Measurements from ENCODE around the gene TMEM38B.
"Not testable (repeated sequence)": the region's sequence is repeated elsewhere in the genome, so short reads cannot be mapped to it uniquely, and the experiment has no call there.

The TMEM38B gene

GRCh38 chr9:105681724-105682123, 12.6 kb upstream of the TMEM38B start:
- no peak for DNase-seq (ENCODE audit: low spot score)

- DNase-seq (ENCODE audit: low spot score): no peak
Observed at GRCh38 chr9:105683688-105684275, 10.6 kb upstream of the TMEM38B start.

GRCh38 chr9:105686936-105687335, 7.4 kb upstream of the TMEM38B start:
- DNase-seq (ENCODE audit: low spot score): no peak

- DNase-seq (ENCODE audit: low spot score): peak; percentile 44
Observed at GRCh38 chr9:105690742-105691141, 3.6 kb upstream of the TMEM38B start.

GRCh38 chr9:105693435-105694189, 729 bp upstream of the TMEM38B start:
- DNase-seq (ENCODE audit: low spot score): no peak

GRCh38 chr9:105694848-105695581, 674 bp downstream of the TMEM38B start:
- DNase-seq (ENCODE audit: low spot score): peak; percentile 68

- DNase-seq (ENCODE audit: low spot score): no peak
Observed at GRCh38 chr9:105696219-105696793, 2.0 kb downstream of the TMEM38B start.

- no peak for DNase-seq (ENCODE audit: low spot score)
Observed at GRCh38 chr9:105697871-105698270, 3.5 kb downstream of the TMEM38B start.

GRCh38 chr9:105698348-105698870, 4.1 kb downstream of the TMEM38B start:
- no peak for DNase-seq (ENCODE audit: low spot score)

- DNase-seq (ENCODE audit: low spot score): no peak
Observed at GRCh38 chr9:105700668-105701067, 6.3 kb downstream of the TMEM38B start.

- no peak for DNase-seq (ENCODE audit: low spot score)
Observed at GRCh38 chr9:105701145-105701544, 6.8 kb downstream of the TMEM38B start.

GRCh38 chr9:105702207-105702606, 7.9 kb downstream of the TMEM38B start:
- DNase-seq (ENCODE audit: low spot score): no peak

GRCh38 chr9:105703638-105704037, 9.3 kb downstream of the TMEM38B start:
- not testable (repeated sequence) for DNase-seq (ENCODE audit: low spot score)

- DNase-seq (ENCODE audit: low spot score): no peak
Observed at GRCh38 chr9:105706156-105706555, 11.8 kb downstream of the TMEM38B start.

GRCh38 chr9:105708405-105708804, 14.1 kb downstream of the TMEM38B start:
- DNase-seq (ENCODE audit: low spot score): no peak

- DNase-seq (ENCODE audit: low spot score): no peak
Observed at GRCh38 chr9:105710638-105711037, 16.3 kb downstream of the TMEM38B start.

GRCh38 chr9:105711867-105712266, 17.5 kb downstream of the TMEM38B start:
- DNase-seq (ENCODE audit: low spot score): no peak

GRCh38 chr9:105712297-105712696, 18.0 kb downstream of the TMEM38B start:
- DNase-seq (ENCODE audit: low spot score): no peak

- DNase-seq (ENCODE audit: low spot score): peak; percentile 9
Observed at GRCh38 chr9:105712773-105713172, 18.4 kb downstream of the TMEM38B start.

- peak; percentile 12 for DNase-seq (ENCODE audit: low spot score)
Observed at GRCh38 chr9:105713260-105714019, 19.1 kb downstream of the TMEM38B start.

GRCh38 chr9:105714020-105714331, 19.6 kb downstream of the TMEM38B start:
- DNase-seq (ENCODE audit: low spot score): no peak

GRCh38 chr9:105716146-105716545, 21.8 kb downstream of the TMEM38B start:
- DNase-seq (ENCODE audit: low spot score): no peak
